H1 (cell line): ENCODE results near the gene CYTIP. TPM values are rescaled to one million over a fixed set of nuclear protein-coding genes. Genes with fewer than 3 reads are reported as not detected.

Experiments used
- CTCF ChIA-PET: fragments of 300-600 bp; sonication (Branson Sonifier 250); formaldehyde crosslinking; loops from one replicate; lab custom pipeline; 2021; ENCODE audit not compliant: partially characterized antibody; lab: Charles Lee
- POLR2A ChIA-PET: fragments of 300-600 bp; sonication (Branson Sonifier 250); formaldehyde crosslinking; loops from one replicate; lab custom pipeline; 2021; ENCODE audit warnings: inconsistent platforms; ENCODE audit not compliant: partially characterized antibody; lab: Charles Lee
- DNase-seq, 2 experiments: peaks; one replicate each; pipeline versions ENCODE4 v3.0.0 to v3.0.0-alpha.2; 2010 to 2022; ENCODE audit warnings: low spot score in 2 of 2, low read depth in 1 of 2, mixed read lengths in 1 of 2
- FAIRE-seq: peaks from 2 replicates; lab custom pipeline; 2011; peaks lifted over from hg19 to GRCh38; lab: Jason Lieb, UNC
- H2AFZ ChIP-seq: 2 replicates; pipeline ENCODE4 v1.8.1; 2012; ENCODE audit warnings: low read length, inconsistent platforms
- H2AK5ac ChIP-seq: 2 replicates; pipeline ENCODE4 v1.6.1; 2013; ENCODE audit warnings: low read depth, low read length
- H2BK120ac ChIP-seq: replicated peaks from 2 replicates; pipeline ENCODE3; 2013; ENCODE audit warnings: low read depth, low read length, inconsistent platforms
- H2BK12ac ChIP-seq: 2 replicates; pipeline ENCODE4 v1.6.1; 2013; ENCODE audit warnings: low read depth, low read length
- H2BK15ac ChIP-seq: 2 replicates; pipeline ENCODE4 v1.6.1; 2013; ENCODE audit warnings: low read length
- H2BK20ac ChIP-seq: 2 replicates; pipeline ENCODE4 v1.6.1; 2013; ENCODE audit warnings: low read length
- H2BK5ac ChIP-seq: 2 replicates; pipeline ENCODE4 v1.6.1; 2013; ENCODE audit warnings: low read depth, low read length
- H3K14ac ChIP-seq: 2 replicates; pipeline ENCODE4 v1.6.1; 2013; ENCODE audit warnings: inconsistent platforms; ENCODE audit not compliant: insufficient read length
- H3K18ac ChIP-seq: 2 replicates; pipeline ENCODE4 v1.6.1; 2013; ENCODE audit warnings: low read length; ENCODE audit errors: extremely low read depth
- H3K23ac ChIP-seq: 2 replicates; pipeline ENCODE4 v1.6.1; 2013; ENCODE audit warnings: inconsistent platforms; ENCODE audit not compliant: insufficient read length
- H3K23me2 ChIP-seq: 2 replicates; pipeline ENCODE4 v1.6.1; 2013; ENCODE audit warnings: low read depth, low read length
- H3K27ac ChIP-seq: 2 replicates; pipeline ENCODE4 v1.6.1; 2011; ENCODE audit warnings: low read depth, low read length, inconsistent platforms
- H3K27me3 ChIP-seq, 4 experiments: replicated peaks in 1 of 4; 1 replicate in 1 of 4; 2 replicates in 3 of 4; pipeline versions ENCODE4 v1.6.1 to v1.8.1; 2011 to 2013; ENCODE audit warnings: low read length in 3 of 4, mild to moderate bottlenecking in 3 of 4, inconsistent platforms in 2 of 4, mixed read lengths in 2 of 4, moderate library complexity in 1 of 4; ENCODE audit not compliant: control insufficient read depth in 3 of 4, insufficient read depth in 3 of 4; ENCODE audit errors: extremely low read depth in 1 of 4
- H3K36me3 ChIP-seq, 4 experiments: 2 replicates each; pipeline versions ENCODE4 v1.6.1 to v1.8.1; 2011 to 2013; ENCODE audit warnings: mild to moderate bottlenecking in 4 of 4, low read length in 3 of 4, moderate library complexity in 2 of 4, control low read depth in 1 of 4, inconsistent platforms in 1 of 4; ENCODE audit not compliant: insufficient read depth in 4 of 4, control insufficient read depth in 2 of 4
- H3K4ac ChIP-seq: replicated peaks from 2 replicates; pipeline ENCODE3; 2013; ENCODE audit warnings: low read length, low read depth, mixed read lengths, inconsistent platforms; ENCODE audit not compliant: insufficient read length
- H3K4me1 ChIP-seq, 4 experiments: replicated peaks in 1 of 4; 1 replicate in 1 of 4; 2 replicates in 3 of 4; pipeline versions ENCODE4 v1.6.1 to v1.8.1; 2011 to 2013; ENCODE audit warnings: low read length in 3 of 4, inconsistent platforms in 2 of 4, mixed read lengths in 1 of 4; ENCODE audit not compliant: insufficient read depth in 4 of 4, control insufficient read depth in 3 of 4
- H3K4me2 ChIP-seq, 2 experiments: 2 replicates each; pipeline versions ENCODE4 v1.6.1 to v1.8.1; 2011 to 2013; ENCODE audit warnings: low read depth in 2 of 2, low read length in 2 of 2, control low read depth in 1 of 2, inconsistent platforms in 1 of 2, mild to moderate bottlenecking in 1 of 2; ENCODE audit not compliant: insufficient read depth in 1 of 2
- H3K4me3 ChIP-seq, 4 experiments: fragments of 200-600, 300-600 bp in 1 of 4; sonication (generic), shearing (Covaris generic), sonication (Bioruptor Twin) in 1 of 4; 2 replicates each; pipeline versions ENCODE4 v1.5.1 to v1.8.1; 2011 to 2016; ENCODE audit warnings: low read length in 4 of 4, low read depth in 3 of 4, control low read depth in 2 of 4, inconsistent platforms in 2 of 4, mild to moderate bottlenecking in 2 of 4, mixed read lengths in 1 of 4, moderate library complexity in 1 of 4; ENCODE audit not compliant: insufficient read depth in 2 of 4; ENCODE audit errors: extremely low read depth in 1 of 4
- H3K56ac ChIP-seq: replicated peaks from 2 replicates; pipeline ENCODE3; 2013; ENCODE audit warnings: low read depth, mild to moderate bottlenecking, mixed read lengths, low read length, inconsistent platforms; ENCODE audit not compliant: insufficient read length
- H3K79me1 ChIP-seq: 2 replicates; pipeline ENCODE4 v1.6.1; 2013; ENCODE audit warnings: low read depth, low read length, control low read depth
- H3K79me2 ChIP-seq, 2 experiments: 2 replicates each; pipeline versions ENCODE4 v1.6.1 to v1.8.1; 2012 to 2013; ENCODE audit warnings: low read length in 2 of 2, mild to moderate bottlenecking in 2 of 2, inconsistent platforms in 1 of 2; ENCODE audit not compliant: insufficient read depth in 2 of 2, control insufficient read depth in 1 of 2
- H3K9ac ChIP-seq, 4 experiments: replicated peaks in 1 of 4; 1 replicate in 1 of 4; 2 replicates in 3 of 4; pipeline versions ENCODE4 v1.6.1 to v1.8.1; 2011 to 2013; ENCODE audit warnings: low read depth in 3 of 4, low read length in 3 of 4, control low read depth in 2 of 4, mild to moderate bottlenecking in 2 of 4, moderate library complexity in 2 of 4, inconsistent platforms in 1 of 4; ENCODE audit errors: extremely low read depth in 1 of 4
- H3K9me3 ChIP-seq, 2 experiments: 2 replicates each; pipeline versions ENCODE4 v1.6.1 to v1.8.1; 2012 to 2013; ENCODE audit warnings: mild to moderate bottlenecking in 2 of 2, moderate library complexity in 2 of 2, control low read depth in 1 of 2, inconsistent platforms in 1 of 2, low read depth in 1 of 2, low read length in 1 of 2, mixed read lengths in 1 of 2; ENCODE audit not compliant: insufficient read depth in 2 of 2
- H4K20me1 ChIP-seq, 2 experiments: replicated peaks in 1 of 2; 2 replicates each; pipeline versions ENCODE3 to v1.8.1; 2011 to 2013; ENCODE audit warnings: inconsistent platforms in 2 of 2, low read length in 2 of 2, mild to moderate bottlenecking in 1 of 2; ENCODE audit not compliant: insufficient read depth in 2 of 2, control insufficient read depth in 1 of 2
- H4K5ac ChIP-seq: 2 replicates; pipeline ENCODE4 v1.6.1; 2013; ENCODE audit warnings: low read length, low read depth, mixed read lengths, inconsistent platforms; ENCODE audit not compliant: insufficient read length
- H4K8ac ChIP-seq: 2 replicates; pipeline ENCODE4 v1.8.0; 2013; ENCODE audit warnings: mild to moderate bottlenecking, moderate library complexity, low read length, inconsistent platforms; ENCODE audit not compliant: insufficient read depth; ENCODE audit errors: extremely low read depth
- H4K91ac ChIP-seq: replicated peaks from 2 replicates; pipeline ENCODE3; 2013; ENCODE audit warnings: low read length, mixed read lengths, inconsistent platforms; ENCODE audit not compliant: insufficient read length
- ASH2L ChIP-seq: fragments of 200-600, 300-600 bp; sonication (generic); IDR thresholded peaks from one replicate; pipeline ENCODE4 v1.7.1; 2017; ENCODE audit warnings: low read length
- HDAC2 ChIP-seq, 2 experiments: fragments of 300-600 bp in 1 of 2; sonication (generic) in 1 of 2; IDR thresholded peaks; 2 replicates each; pipeline ENCODE4 v1.6.1; 2011 to 2012; ENCODE audit warnings: low read depth in 2 of 2, low read length in 2 of 2, mild to moderate bottlenecking in 2 of 2, moderate library complexity in 2 of 2, borderline replicate concordance in 1 of 2, inconsistent platforms in 1 of 2
- JUN ChIP-seq: IDR thresholded peaks from 2 replicates; pipeline ENCODE4 v1.6.1; 2011; ENCODE audit warnings: low read depth, mild to moderate bottlenecking, improper control_type of control experiment, low read length
- MAX ChIP-seq: IDR thresholded peaks from 2 replicates; pipeline ENCODE4 v1.6.1; 2012; ENCODE audit warnings: inconsistent platforms
- RAD21 ChIP-seq, 2 experiments: IDR thresholded peaks in 1 of 2; conservative IDR thresholded peaks in 1 of 2; 2 replicates each; pipeline ENCODE4 v1.6.1; 2011; ENCODE audit warnings: low read depth in 2 of 2, low read length in 2 of 2, improper control_type of control experiment in 1 of 2, inconsistent platforms in 1 of 2, mild to moderate bottlenecking in 1 of 2, moderate library complexity in 1 of 2
- SP2 ChIP-seq: IDR thresholded peaks from 2 replicates; pipeline ENCODE4 v1.6.1; 2012; ENCODE audit warnings: mild to moderate bottlenecking, low read length, inconsistent platforms
- SP4 ChIP-seq: IDR thresholded peaks from 2 replicates; pipeline ENCODE4 v1.6.1; 2012; ENCODE audit warnings: low read length, inconsistent platforms
- SRF ChIP-seq: IDR thresholded peaks from 2 replicates; pipeline ENCODE4 v1.6.1; 2011; ENCODE audit warnings: mild to moderate bottlenecking, low read depth, low read length, moderate library complexity
- USF2 ChIP-seq: IDR thresholded peaks from 2 replicates; pipeline ENCODE4 v1.6.1; 2011; ENCODE audit warnings: low read length, improper control_type of control experiment
- polyA plus RNA-seq, 7 experiments: library from polyadenylated mRNA; depleted of rRNA in 3 of 7; stranded (reverse) in 5 of 7; unstranded in 2 of 7; fragments of >200 nt in 5 of 7; fragments of 200-250 nt in 2 of 7; gene quantifications; 1 replicate in 5 of 7; 2 replicates in 1 of 7; 4 replicates in 1 of 7; pipeline versions ENCODE4 v1.2.1 to v1.2.3, GENCODE V29; 2011 to 2013; ENCODE audit warnings: missing spikeins in 2 of 7, mixed read lengths in 2 of 7
- total RNA-seq: library from RNA; stranded (reverse); fragmentation: NEBNext Ultra II Directional; extraction: Animal tissue kit (Norgen Biotek cat#: 25700); gene quantifications from 2 replicates; pipeline ENCODE4 v1.2.1, GENCODE V29; 2021

CYTIP gene
- total and polyA plus RNA-seq, 2 of the 8 experiments (the other 6 are each of a cell fraction or from before 2014, with no cell fraction given) = 0.12 TPM; not detected in 1

GRCh38 chr2:157477919-157478318 lies 34.0 kb upstream of the CYTIP start:
- Histone ChIP-seq H4K20me1 (no peaks in the 10 kb centered on the region), H2AK5ac (no peak overlapping the region), H3K9ac (no peak overlapping the region), H2BK20ac (no peak overlapping the region), H2AFZ (no peak overlapping the region), H3K36me3 (no peaks in the 10 kb centered on the region), H3K14ac (no peak overlapping the region), H3K4me3 (no peak overlapping the region), H3K56ac (no peak overlapping the region), H3K18ac (no peak overlapping the region), H3K4me1 (no peaks in the 10 kb centered on the region; a peak in 1 of 7 replicates), H4K5ac (no peak overlapping the region), H3K23me2 (no peaks in the 10 kb centered on the region), H3K79me1 (no peaks in the 10 kb centered on the region), H2BK12ac (no peak overlapping the region), H2BK5ac (no peak overlapping the region), H3K27ac (no peak overlapping the region), H4K91ac (no peak overlapping the region), H3K9me3 (no peaks in the 10 kb centered on the region), H3K4ac (no peak overlapping the region), H3K79me2 (no peaks in the 10 kb centered on the region), H3K4me2 (no peak overlapping the region), H2BK120ac (no peak overlapping the region), H2BK15ac (no peak overlapping the region), H3K27me3 (no peaks in the 10 kb centered on the region), H3K23ac (no peak overlapping the region), H4K8ac (no peak overlapping the region)
- ChIA-PET POLR2A (no interaction called here), CTCF (interaction anchor here (1.0 kb wide), 1 partner anchor 119 kb away, joined by 3 read pairs; no protein-coding TSS in a partner anchor)
- DNase-seq (no peak), FAIRE-seq (no peak)
- no peak for TF ChIP-seq MAX
- no peak for TF ChIP-seq USF2
- no peak for TF ChIP-seq SRF
- TF ChIP-seq ASH2L = no peak
- no peak for TF ChIP-seq SP2
- no peak for TF ChIP-seq HDAC2 (IDR thresholded peaks at IDR 0.05; ENCODE audit: borderline replicate concordance in 1 of 2, low read depth in 2 of 2, low read length in 2 of 2)
- no peak for TF ChIP-seq SP4
- TF ChIP-seq RAD21 (IDR thresholded peaks at IDR 0.05 in 1 of 2, conservative IDR thresholded peaks at IDR 0.05 in 1 of 2; ENCODE audit: low read depth in 2 of 2, low read length in 2 of 2) = no peak
- no peak for TF ChIP-seq JUN
